Fibroblast of lung (primary cell): ENCODE data around the gene BAAT. TPM values are rescaled to one million over a fixed set of nuclear protein-coding genes. Genes with fewer than 3 reads are reported as not detected.

Experiments used
- DNase-seq, 2 donors: peaks; one replicate each; pipeline versions ENCODE4 v3.0.0 to v3.0.0-alpha.2; 2010; ENCODE audit warnings: low read depth in 2 of 2
- H2AFZ ChIP-seq: 2 replicates; pipeline ENCODE4 v1.5.1; 2012; ENCODE audit warnings: low read length, control low read depth, inconsistent platforms
- H3K27ac ChIP-seq: 2 replicates; pipeline ENCODE4 v1.5.1; 2011; ENCODE audit warnings: low read length, control low read depth; ENCODE audit not compliant: insufficient read depth
- H3K27me3 ChIP-seq: 2 replicates; pipeline ENCODE4 v1.5.1; 2011; ENCODE audit warnings: mild to moderate bottlenecking, low read length; ENCODE audit not compliant: control insufficient read depth, insufficient read depth
- H3K36me3 ChIP-seq: 2 replicates; pipeline ENCODE4 v1.5.1; 2011; ENCODE audit warnings: low read length; ENCODE audit not compliant: control insufficient read depth, insufficient read depth
- H3K4me1 ChIP-seq: 2 replicates; pipeline ENCODE4 v1.5.1; 2011; ENCODE audit warnings: low read length; ENCODE audit not compliant: control insufficient read depth, insufficient read depth; ENCODE audit errors: extremely low read depth
- H3K4me2 ChIP-seq: 2 replicates; pipeline ENCODE4 v1.5.1; 2011; ENCODE audit warnings: low read length, control low read depth; ENCODE audit not compliant: insufficient read depth; ENCODE audit errors: extremely low read depth
- H3K4me3 ChIP-seq, 4 experiments: fragments of 200-600 bp in 1 of 4; sonication (generic) in 1 of 4; replicated peaks in 1 of 4; 2 replicates each; pipeline ENCODE4 v1.5.1; 2011 to 2016; ENCODE audit warnings: low read length in 4 of 4, low read depth in 3 of 4, mild to moderate bottlenecking in 3 of 4, control low read depth in 2 of 4, inconsistent platforms in 1 of 4, mixed read lengths in 1 of 4; ENCODE audit not compliant: insufficient read depth in 1 of 4; ENCODE audit errors: control extremely low read depth in 1 of 4
- H3K79me2 ChIP-seq: 2 replicates; pipeline ENCODE4 v1.5.1; 2012; ENCODE audit warnings: mild to moderate bottlenecking, low read length, inconsistent platforms; ENCODE audit not compliant: control insufficient read depth, insufficient read depth
- H3K9ac ChIP-seq: 2 replicates; pipeline ENCODE4 v1.5.1; 2011; ENCODE audit warnings: mild to moderate bottlenecking, low read length, control low read depth; ENCODE audit not compliant: insufficient read depth
- H3K9me3 ChIP-seq: 2 replicates; pipeline ENCODE4 v1.5.1; 2012; ENCODE audit warnings: low read depth, low read length; ENCODE audit not compliant: control insufficient read depth, insufficient read depth
- H4K20me1 ChIP-seq: 2 replicates; pipeline ENCODE4 v1.5.1; 2011; ENCODE audit warnings: low read length; ENCODE audit not compliant: control insufficient read depth, insufficient read depth; ENCODE audit errors: extremely low read depth
- CTCF ChIP-seq, 2 donors: IDR thresholded peaks in 1 of 2; conservative IDR thresholded peaks in 1 of 2; 1 replicate in 1 of 2; 2 replicates in 1 of 2; pipeline ENCODE4 v1.5.1; 2011 to 2012; ENCODE audit warnings: low read length in 2 of 2, control low read depth in 1 of 2, inconsistent platforms in 1 of 2, low read depth in 1 of 2, mild to moderate bottlenecking in 1 of 2
- EZH2 ChIP-seq: IDR thresholded peaks from 2 replicates; pipeline ENCODE4 v1.5.1; 2012; ENCODE audit warnings: low read length, control low read depth, mild to moderate bottlenecking; ENCODE audit errors: missing control alignments
- polyA plus RNA-seq, 2 donors: library from polyadenylated mRNA; depleted of rRNA in 1 of 2; stranded (reverse) in 1 of 2; unstranded in 1 of 2; fragments of >200 nt; gene quantifications; 2 replicates each; pipeline ENCODE4 v1.2.1, GENCODE V29; 2011 to 2012; ENCODE audit warnings: missing spikeins in 1 of 2
- total RNA-seq: library from RNA; depleted of rRNA; stranded (reverse); fragments of >200 nt; gene quantifications from 2 replicates; pipeline ENCODE4 v1.2.1, GENCODE V29; 2014

The BAAT gene
- total and polyA plus RNA-seq, 2 donors (not counting 1 experiment from before 2014, with no cell fraction given): 0.02 TPM; not detected in 1

DNA sequence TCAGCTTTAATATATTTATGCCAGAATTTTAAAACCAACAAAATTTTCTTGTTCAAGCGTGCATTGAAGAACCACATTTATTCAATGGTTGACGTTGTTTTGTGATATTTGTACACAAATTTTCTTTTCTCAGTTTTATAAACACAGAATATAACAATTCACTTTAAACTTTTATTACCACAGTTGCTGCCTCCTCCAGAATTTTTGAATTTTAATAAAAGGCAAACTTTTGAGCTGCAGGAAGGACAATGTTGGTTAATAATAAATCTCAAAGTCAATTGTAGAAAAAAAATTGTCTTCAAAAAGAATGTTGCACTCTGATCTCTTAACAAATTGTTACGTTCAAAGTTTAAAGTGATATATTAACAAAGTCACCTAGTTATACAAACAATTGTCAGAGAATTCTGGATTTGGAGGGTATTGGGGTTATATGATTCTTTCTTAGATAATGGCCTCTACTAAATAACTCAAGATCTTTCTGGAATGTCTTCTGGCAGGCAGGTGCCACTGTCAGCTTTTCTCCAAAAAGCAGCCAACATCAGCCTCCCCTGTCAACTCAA is 60.5 kb downstream of the BAAT start:
- no peaks in the 10 kb centered on the region for H3K9me3 ChIP-seq
- H3K27me3 ChIP-seq: no peaks in the 10 kb centered on the region
- H3K79me2 ChIP-seq: no peaks in the 10 kb centered on the region
- H3K4me3 ChIP-seq: no peak overlapping the region
- H3K4me2 ChIP-seq: no peak overlapping the region
- H3K4me1 ChIP-seq: no peaks in the 10 kb centered on the region
- H3K27ac ChIP-seq: no peak overlapping the region
- TF ChIP-seq CTCF (conservative IDR thresholded peaks at IDR 0.05 in 1 of 2, IDR thresholded peaks at IDR 0.05 in 1 of 2; ENCODE audit: low read depth in 1 of 2, low read length in 2 of 2): no peak
- no peak for TF ChIP-seq EZH2
- no peak overlapping the region for H3K9ac ChIP-seq
- H4K20me1 ChIP-seq: no peaks in the 10 kb centered on the region
- no peaks in the 10 kb centered on the region for H3K36me3 ChIP-seq
- H2AFZ ChIP-seq: no peak overlapping the region
- no peak for DNase-seq

GRCh38 chr9:101323129-101323528 is 61.7 kb downstream of the BAAT start:
- Histone ChIP-seq H3K4me1 (no peaks in the 10 kb centered on the region), H3K4me2 (no peak overlapping the region), H4K20me1 (no peaks in the 10 kb centered on the region), H3K9me3 (no peaks in the 10 kb centered on the region), H3K79me2 (no peaks in the 10 kb centered on the region), H3K9ac (no peak overlapping the region), H3K27ac (no peak overlapping the region), H2AFZ (no peak overlapping the region), H3K27me3 (no peaks in the 10 kb centered on the region), H3K36me3 (no peaks in the 10 kb centered on the region), H3K4me3 (no peak overlapping the region)
- no peak for TF ChIP-seq EZH2
- no peak for TF ChIP-seq CTCF (conservative IDR thresholded peaks at IDR 0.05 in 1 of 2, IDR thresholded peaks at IDR 0.05 in 1 of 2; ENCODE audit: low read depth in 1 of 2, low read length in 2 of 2)
- DNase-seq: no peak

DNA sequence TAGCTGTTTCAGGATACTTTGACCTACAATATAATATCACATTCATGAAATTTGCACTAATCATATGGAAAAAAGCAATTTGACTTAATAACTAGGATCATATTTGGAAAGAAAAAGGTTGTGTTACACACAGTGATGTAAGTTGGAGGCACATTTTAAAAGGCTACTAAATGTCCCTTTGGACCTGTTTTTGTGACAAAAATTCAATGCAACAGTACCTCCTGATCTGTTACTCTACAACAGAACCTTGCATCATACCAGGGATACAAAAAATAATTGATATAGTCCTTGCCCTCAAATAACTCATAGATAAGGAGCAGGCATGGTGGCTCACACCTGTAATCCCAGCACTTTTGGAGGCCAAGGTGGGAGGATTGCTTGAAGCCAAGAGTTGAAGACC is 67.1 kb downstream of the BAAT start:
- Histone ChIP-seq H3K9me3 (no peaks in the 10 kb centered on the region), H3K27ac (no peak overlapping the region), H3K36me3 (no peaks in the 10 kb centered on the region), H3K4me3 (no peak overlapping the region), H3K27me3 (no peaks in the 10 kb centered on the region), H3K4me1 (no peaks in the 10 kb centered on the region), H3K9ac (no peak overlapping the region), H4K20me1 (no peaks in the 10 kb centered on the region), H3K79me2 (no peaks in the 10 kb centered on the region), H2AFZ (no peak overlapping the region), H3K4me2 (no peak overlapping the region)
- no peak for DNase-seq
- TF ChIP-seq EZH2 (no peak), CTCF (conservative IDR thresholded peaks at IDR 0.05 in 1 of 2, IDR thresholded peaks at IDR 0.05 in 1 of 2; ENCODE audit: low read depth in 1 of 2, low read length in 2 of 2) (no peak)
